SH-SY5Y (cell line): Measurements from ENCODE around the gene LHX4.

Experiments
- GATA2 ChIP-seq: IDR thresholded peaks from 2 replicates; pipeline ENCODE4 v1.6.1; 2011; ENCODE audit warnings: mild to moderate bottlenecking, low read depth, low read length
- GATA3 ChIP-seq: IDR thresholded peaks from 2 replicates; pipeline ENCODE4 v1.6.1; 2011; ENCODE audit warnings: low read depth, mild to moderate bottlenecking, low read length, moderate library complexity

GRCh38 chr1:180234369-180235076 lies 4.5 kb downstream of the LHX4 start:
- no peak for TF ChIP-seq GATA2
- TF ChIP-seq GATA3: no peak
